NB4 (cell line): ENCODE measurements around the gene ZSCAN22.

Experiments used
- CTCF ChIP-seq: IDR thresholded peaks from one replicate; pipeline ENCODE4 v1.5.1; 2012; ENCODE audit warnings: low read depth, low read length
- MAX ChIP-seq: IDR thresholded peaks from 2 replicates; pipeline ENCODE4 v1.6.1; 2011; ENCODE audit warnings: low read depth, low read length
- MYC ChIP-seq: IDR thresholded peaks from 2 replicates; pipeline ENCODE4 v1.6.1; 2011; ENCODE audit warnings: low read depth, low read length
- POLR2A ChIP-seq: IDR thresholded peaks from 2 replicates; pipeline ENCODE4 v1.6.1; 2011; ENCODE audit warnings: mild to moderate bottlenecking; ENCODE audit not compliant: insufficient read length; ENCODE audit errors: extremely low read depth

DNA sequence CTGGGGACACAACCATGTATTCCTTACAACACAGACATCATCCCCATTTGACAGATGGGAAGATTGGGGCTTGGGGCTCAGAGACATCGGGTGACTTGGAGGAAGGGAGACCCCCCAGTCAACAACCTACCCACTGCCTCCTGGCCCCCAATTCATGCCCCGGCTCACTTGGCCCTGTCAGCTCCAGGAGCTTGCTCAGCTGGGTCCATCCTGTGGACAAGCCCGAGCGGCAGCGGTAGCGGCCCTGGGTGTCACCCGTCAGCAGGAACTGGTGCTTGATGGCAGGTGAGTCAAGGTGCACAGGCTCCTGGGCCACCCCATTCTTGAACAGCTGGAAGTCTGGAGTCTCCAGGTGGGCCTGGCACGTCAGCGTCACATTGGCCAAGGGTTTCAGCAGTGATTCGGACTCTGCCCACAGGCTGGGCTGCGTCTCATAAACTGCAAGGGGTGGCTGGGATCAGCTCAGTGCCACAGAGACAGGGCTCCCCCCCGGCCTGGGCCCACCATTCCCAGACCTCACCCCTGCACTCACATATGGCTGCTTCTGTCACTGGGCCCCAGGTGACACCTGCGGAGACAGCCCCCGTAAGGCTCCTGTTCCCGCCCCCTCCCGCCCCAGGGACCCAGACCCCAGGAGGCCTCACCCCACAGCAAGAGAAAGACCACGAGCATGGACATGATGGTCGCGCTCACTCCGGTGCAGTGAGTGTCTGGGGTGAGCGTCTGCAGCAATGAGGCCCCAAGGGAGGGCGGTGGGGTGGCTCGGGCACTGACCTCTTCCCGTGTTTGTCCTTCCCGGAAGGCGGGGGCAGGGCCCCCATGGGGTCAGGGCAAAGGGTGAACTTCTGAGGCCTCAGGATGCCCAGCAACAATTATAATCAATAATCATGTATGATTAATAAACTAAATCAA is 26.2 kb downstream of the ZSCAN22 start, which contains the start of gene A1BG:
- TF ChIP-seq CTCF (no peak), MYC (no peak), POLR2A (no peak), MAX (no peak)
